ENCODE results near the gene TBC1D2. TPM values are rescaled to one million over a fixed set of nuclear protein-coding genes. Genes with fewer than 3 reads are reported as not detected.

Gene TBC1D2
- polyA plus RNA-seq, 1 donor, result 3.4 TPM

GRCh38 chr9:98241357-98242300, 13.8 kb downstream of the TBC1D2 start:
- DNase-seq, result no peak

- DNase-seq, result no peak
Measured at GRCh38 chr9:98240475-98240874, 15.0 kb downstream of the TBC1D2 start.

GRCh38 chr9:98236901-98237487, 18.5 kb downstream of the TBC1D2 start:
- no peak for DNase-seq

GRCh38 chr9:98235126-98235525, 20.3 kb downstream of the TBC1D2 start:
- DNase-seq, result no peak

- DNase-seq, result no peak
Measured at GRCh38 chr9:98234245-98234825, 21.1 kb downstream of the TBC1D2 start.

- DNase-seq, result no peak
Measured at GRCh38 chr9:98232926-98233325, 22.5 kb downstream of the TBC1D2 start.

GRCh38 chr9:98231770-98232478, 23.5 kb downstream of the TBC1D2 start:
- no peak for DNase-seq

GRCh38 chr9:98230789-98231188, 24.7 kb downstream of the TBC1D2 start:
- no peak for DNase-seq

- DNase-seq, result no peak
Measured at GRCh38 chr9:98230304-98230703, 25.1 kb downstream of the TBC1D2 start.

GRCh38 chr9:98229620-98230019, 25.8 kb downstream of the TBC1D2 start:
- DNase-seq, result no peak

GRCh38 chr9:98229090-98229395, 26.4 kb downstream of the TBC1D2 start:
- no peak for DNase-seq

- no peak for DNase-seq
Measured at GRCh38 chr9:98228392-98229089, 26.9 kb downstream of the TBC1D2 start.

GRCh38 chr9:98227883-98228282, 27.6 kb downstream of the TBC1D2 start:
- DNase-seq, result no peak

GRCh38 chr9:98226957-98227356, 28.5 kb downstream of the TBC1D2 start:
- DNase-seq, result no peak

GRCh38 chr9:98226516-98226915, 28.9 kb downstream of the TBC1D2 start:
- DNase-seq, result no peak

- no peak for DNase-seq
Measured at GRCh38 chr9:98225015-98225442, 30.4 kb downstream of the TBC1D2 start.

GRCh38 chr9:98222885-98223691, 32.4 kb downstream of the TBC1D2 start:
- DNase-seq, result no peak

- no peak for DNase-seq
Measured at GRCh38 chr9:98220911-98221310, 34.5 kb downstream of the TBC1D2 start.

GRCh38 chr9:98219794-98220370, 35.6 kb downstream of the TBC1D2 start:
- DNase-seq, result no peak

- DNase-seq, result no peak
Measured at GRCh38 chr9:98219364-98219716, 36.1 kb downstream of the TBC1D2 start.

All from left kidney (tissue), 2 donors.